GM23338 (cell line): ENCODE measurements around the gene NRCAM. TPM values are rescaled to one million over a fixed set of nuclear protein-coding genes. Genes with fewer than 3 reads are reported as not detected.

Source experiments
- ATAC-seq: fragments of 200-7000 bp; cut with Tn5 transposase; 3 replicates; pipeline ENCODE4 v1.9.1; 2020
- DNase-seq: peaks from one replicate; pipeline ENCODE4 v3.0.0-alpha.2; 2015; ENCODE audit warnings: low spot score
- H2AFZ ChIP-seq: fragments of 200-600 bp; sonication (generic); 2 replicates; pipeline ENCODE4 v1.8.0; 2016; ENCODE audit warnings: antibody characterized with exemption, mild to moderate bottlenecking, moderate library complexity
- H3F3A ChIP-seq: fragments of 200-600 bp; sonication (generic); replicated peaks from 2 replicates; pipeline ENCODE4 v1.8.0; 2017; ENCODE audit warnings: antibody characterized with exemption, mixed run types, low read depth
- H3K27ac ChIP-seq: fragments of 200-600 bp; sonication (generic); 2 replicates; pipeline ENCODE4 v1.6.1; 2016; ENCODE audit warnings: low read depth
- H3K27me3 ChIP-seq: fragments of 200-600 bp; sonication (generic); 2 replicates; pipeline ENCODE4 v1.8.0; 2016; ENCODE audit warnings: mild to moderate bottlenecking, mixed run types, moderate library complexity; ENCODE audit not compliant: insufficient read depth
- H3K36me3 ChIP-seq: fragments of 200-600 bp; sonication (generic); 2 replicates; pipeline ENCODE4 v1.8.0; 2016; ENCODE audit warnings: mild to moderate bottlenecking; ENCODE audit not compliant: insufficient read depth
- H3K4me1 ChIP-seq: fragments of 200-600 bp; sonication (generic); 2 replicates; pipeline ENCODE4 v1.8.0; 2016; ENCODE audit warnings: mild to moderate bottlenecking, moderate library complexity; ENCODE audit not compliant: insufficient read depth
- H3K4me2 ChIP-seq: fragments of 200-600 bp; sonication (generic); 2 replicates; pipeline ENCODE4 v1.7.1; 2017; ENCODE audit warnings: mixed run types
- H3K4me3 ChIP-seq: fragments of 200-600 bp; sonication (generic); 2 replicates; pipeline ENCODE4 v1.6.1; 2016; ENCODE audit warnings: mixed run types
- H3K79me2 ChIP-seq: fragments of 200-600 bp; sonication (generic); replicated peaks from 2 replicates; pipeline ENCODE4 v1.8.0; 2017; ENCODE audit warnings: mild to moderate bottlenecking; ENCODE audit not compliant: insufficient read depth
- H3K9me2 ChIP-seq: fragments of 200-600 bp; sonication (generic); 2 replicates; pipeline ENCODE4 v1.8.0; 2017; ENCODE audit not compliant: insufficient read depth
- H4K20me1 ChIP-seq: fragments of 200-600 bp; sonication (generic); replicated peaks from 2 replicates; pipeline ENCODE4 v1.8.0; 2017; ENCODE audit warnings: mild to moderate bottlenecking; ENCODE audit not compliant: insufficient read depth
- H3K27ac Mint-ChIP-seq: 2 replicates; pipeline ENCODE4 v1.8.0; 2020; ENCODE audit warnings: inconsistent platforms, mild to moderate bottlenecking, moderate library complexity, mixed read lengths
- H3K27me3 Mint-ChIP-seq: 3 replicates; pipeline ENCODE4 v1.8.0; 2022; ENCODE audit warnings: low read depth, mild to moderate bottlenecking, moderate library complexity, mixed read lengths, inconsistent platforms; ENCODE audit not compliant: insufficient read depth, poor library complexity
- H3K36me3 Mint-ChIP-seq: 3 replicates; pipeline ENCODE4 v1.8.0; 2021; ENCODE audit warnings: low read depth, mild to moderate bottlenecking, inconsistent platforms, moderate library complexity, mixed read lengths
- H3K4me1 Mint-ChIP-seq: 3 replicates; pipeline ENCODE4 v1.8.0; 2020; ENCODE audit warnings: mild to moderate bottlenecking, inconsistent platforms, mixed read lengths
- H3K4me3 Mint-ChIP-seq: 3 replicates; pipeline ENCODE4 v1.8.0; 2021; ENCODE audit warnings: moderate library complexity, mild to moderate bottlenecking, inconsistent platforms, mixed read lengths
- H3K9me3 Mint-ChIP-seq: 3 replicates; pipeline ENCODE4 v1.8.0; 2020; ENCODE audit warnings: moderate library complexity, mild to moderate bottlenecking, inconsistent platforms, mixed read lengths
- CREB1 ChIP-seq: fragments of 250-450 bp; sonication (Bioruptor Pico); IDR thresholded peaks from 2 replicates; pipeline ENCODE4 v1.5.0; 2020; ENCODE audit warnings: low read depth, mild to moderate bottlenecking, moderate library complexity
- EZH2 ChIP-seq: fragments of 200-600 bp; sonication (generic); IDR thresholded peaks from one replicate; pipeline ENCODE4 v1.8.0; 2017; ENCODE audit warnings: antibody characterized with exemption, mild to moderate bottlenecking, low read depth; ENCODE audit not compliant: unreplicated experiment
- EZH2phosphoT487 ChIP-seq: fragments of 200-600 bp; sonication (generic); IDR thresholded peaks from one replicate; pipeline ENCODE4 v1.8.1; 2018; ENCODE audit warnings: antibody characterized with exemption; ENCODE audit not compliant: unreplicated experiment
- JUNB ChIP-seq: IDR thresholded peaks from one replicate; pipeline ENCODE4 v1.6.1; 2016; ENCODE audit warnings: antibody characterized with exemption; ENCODE audit not compliant: unreplicated experiment
- NANOG ChIP-seq: IDR thresholded peaks from 2 replicates; pipeline ENCODE4 v1.6.1; 2016; ENCODE audit warnings: antibody characterized with exemption, borderline replicate concordance
- POLR2AphosphoS5 ChIP-seq: IDR thresholded peaks from 2 replicates; pipeline ENCODE4 v1.6.1; 2016; ENCODE audit warnings: antibody characterized with exemption, low read depth
- STAT1 ChIP-seq: IDR thresholded peaks from one replicate; pipeline ENCODE4 v1.6.1; 2016; ENCODE audit warnings: antibody characterized with exemption; ENCODE audit not compliant: unreplicated experiment
- ZNF114 ChIP-seq: fragments of 250-450 bp; sonication (Bioruptor Pico); IDR thresholded peaks from 2 replicates; pipeline ENCODE4 v1.5.0; 2020; ENCODE audit warnings: mild to moderate bottlenecking, moderate library complexity
- ZNF331 ChIP-seq: fragments of 250-450 bp; sonication (Bioruptor Pico); IDR thresholded peaks from 2 replicates; pipeline ENCODE4 v1.5.0; 2020; ENCODE audit warnings: low read depth, mild to moderate bottlenecking, moderate library complexity
- polyA plus RNA-seq: library from polyadenylated mRNA; unstranded; fragments of >200 nt; fragmentation: Nextera tagmentation; extraction: Ambion mirVana; gene quantifications from 2 replicates; pipeline ENCODE4 v1.2.1, GENCODE V29; 2016
- total RNA-seq: library from RNA; depleted of rRNA; stranded (reverse); fragments of >200 nt; shearing (Covaris generic); gene quantifications from 2 replicates; pipeline ENCODE4 v1.2.3, GENCODE V29; 2014
- TF ChIP-seq, protein P1 (sequence below): IDR thresholded peaks from one replicate; pipeline ENCODE4 v1.6.1; 2018; ENCODE audit warnings: antibody characterized with exemption; ENCODE audit not compliant: unreplicated experiment
- TF ChIP-seq, protein P2 (sequence below): IDR thresholded peaks from 2 replicates; pipeline ENCODE4 v1.6.1; 2016; ENCODE audit warnings: antibody characterized with exemption
- TF ChIP-seq, protein P3 (sequence below), 2 experiments: fragments of 200-600 bp in 1 of 2; sonication (generic) in 1 of 2; conservative IDR thresholded peaks; 2 replicates each; pipeline versions ENCODE4 v1.5.1 to v1.6.1; 2016 to 2017; ENCODE audit warnings: antibody characterized with exemption in 2 of 2, low read depth in 2 of 2, mild to moderate bottlenecking in 2 of 2, moderate library complexity in 1 of 2
- TF ChIP-seq, protein P4 (sequence below): fragments of 250-450 bp; sonication (Bioruptor Pico); IDR thresholded peaks from 2 replicates; pipeline ENCODE4 v1.5.0; 2020; ENCODE audit warnings: mild to moderate bottlenecking, moderate library complexity

The NRCAM gene
- total and polyA plus RNA-seq, 2 experiments from 2014 or later: 2.5 to 6.8 TPM

DNA sequence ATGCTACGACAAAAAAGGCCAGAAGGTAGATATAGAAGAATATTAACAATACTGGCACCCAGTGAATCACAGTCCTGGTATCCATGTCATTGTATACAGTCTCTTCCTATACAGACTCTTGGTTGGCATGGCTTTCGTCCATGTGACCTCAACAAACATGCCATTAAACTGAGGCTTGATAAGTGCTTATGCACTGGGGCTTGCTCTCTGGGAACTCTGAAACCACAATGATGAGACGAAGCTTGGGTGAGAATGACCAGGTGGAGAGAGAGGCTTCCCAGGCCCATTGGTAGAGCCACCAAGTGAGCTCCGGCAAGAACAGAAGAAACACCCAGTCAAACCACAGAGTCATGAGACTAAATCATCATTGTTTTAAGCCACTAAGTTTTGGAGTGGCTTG, 36.5 kb upstream of the NRCAM start:
- ATAC-seq: no peak
- Histone ChIP-seq H3K27ac (no peak overlapping the region), H3K36me3 (no peaks in the 10 kb centered on the region), H3K4me2 (no peak overlapping the region), H3K79me2 (no peaks in the 10 kb centered on the region), H3K27me3 (no peaks in the 10 kb centered on the region), H4K20me1 (no peaks in the 10 kb centered on the region), H2AFZ (no peak overlapping the region), H3K4me3 (no peak overlapping the region), H3K9me2 (no peaks in the 10 kb centered on the region), H3K4me1 (no peaks in the 10 kb centered on the region), H3F3A (no peaks in the 10 kb centered on the region)
- Mint-ChIP-seq H3K36me3 (no peaks in the 10 kb centered on the region), H3K4me1 (no peaks in the 10 kb centered on the region), H3K9me3 (no peaks in the 10 kb centered on the region), H3K27ac (no peak overlapping the region), H3K27me3 (no peaks in the 10 kb centered on the region), H3K4me3 (no peak overlapping the region)
- TF ChIP-seq POLR2AphosphoS5 (no peak), NANOG (no peak), CREB1 (CRISPR knock-in tag) (no peak), ZNF114 (CRISPR knock-in tag) (no peak), EZH2 (no peak), EZH2phosphoT487 (no peak), JUNB (no peak), STAT1 (no peak), ZNF331 (CRISPR knock-in tag) (no peak)
- TF ChIP-seq, protein P1, sequence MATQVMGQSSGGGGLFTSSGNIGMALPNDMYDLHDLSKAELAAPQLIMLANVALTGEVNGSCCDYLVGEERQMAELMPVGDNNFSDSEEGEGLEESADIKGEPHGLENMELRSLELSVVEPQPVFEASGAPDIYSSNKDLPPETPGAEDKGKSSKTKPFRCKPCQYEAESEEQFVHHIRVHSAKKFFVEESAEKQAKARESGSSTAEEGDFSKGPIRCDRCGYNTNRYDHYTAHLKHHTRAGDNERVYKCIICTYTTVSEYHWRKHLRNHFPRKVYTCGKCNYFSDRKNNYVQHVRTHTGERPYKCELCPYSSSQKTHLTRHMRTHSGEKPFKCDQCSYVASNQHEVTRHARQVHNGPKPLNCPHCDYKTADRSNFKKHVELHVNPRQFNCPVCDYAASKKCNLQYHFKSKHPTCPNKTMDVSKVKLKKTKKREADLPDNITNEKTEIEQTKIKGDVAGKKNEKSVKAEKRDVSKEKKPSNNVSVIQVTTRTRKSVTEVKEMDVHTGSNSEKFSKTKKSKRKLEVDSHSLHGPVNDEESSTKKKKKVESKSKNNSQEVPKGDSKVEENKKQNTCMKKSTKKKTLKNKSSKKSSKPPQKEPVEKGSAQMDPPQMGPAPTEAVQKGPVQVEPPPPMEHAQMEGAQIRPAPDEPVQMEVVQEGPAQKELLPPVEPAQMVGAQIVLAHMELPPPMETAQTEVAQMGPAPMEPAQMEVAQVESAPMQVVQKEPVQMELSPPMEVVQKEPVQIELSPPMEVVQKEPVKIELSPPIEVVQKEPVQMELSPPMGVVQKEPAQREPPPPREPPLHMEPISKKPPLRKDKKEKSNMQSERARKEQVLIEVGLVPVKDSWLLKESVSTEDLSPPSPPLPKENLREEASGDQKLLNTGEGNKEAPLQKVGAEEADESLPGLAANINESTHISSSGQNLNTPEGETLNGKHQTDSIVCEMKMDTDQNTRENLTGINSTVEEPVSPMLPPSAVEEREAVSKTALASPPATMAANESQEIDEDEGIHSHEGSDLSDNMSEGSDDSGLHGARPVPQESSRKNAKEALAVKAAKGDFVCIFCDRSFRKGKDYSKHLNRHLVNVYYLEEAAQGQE: no peak
- TF ChIP-seq, protein P2, sequence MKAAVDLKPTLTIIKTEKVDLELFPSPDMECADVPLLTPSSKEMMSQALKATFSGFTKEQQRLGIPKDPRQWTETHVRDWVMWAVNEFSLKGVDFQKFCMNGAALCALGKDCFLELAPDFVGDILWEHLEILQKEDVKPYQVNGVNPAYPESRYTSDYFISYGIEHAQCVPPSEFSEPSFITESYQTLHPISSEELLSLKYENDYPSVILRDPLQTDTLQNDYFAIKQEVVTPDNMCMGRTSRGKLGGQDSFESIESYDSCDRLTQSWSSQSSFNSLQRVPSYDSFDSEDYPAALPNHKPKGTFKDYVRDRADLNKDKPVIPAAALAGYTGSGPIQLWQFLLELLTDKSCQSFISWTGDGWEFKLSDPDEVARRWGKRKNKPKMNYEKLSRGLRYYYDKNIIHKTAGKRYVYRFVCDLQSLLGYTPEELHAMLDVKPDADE: no peak
- TF ChIP-seq, protein P3, sequence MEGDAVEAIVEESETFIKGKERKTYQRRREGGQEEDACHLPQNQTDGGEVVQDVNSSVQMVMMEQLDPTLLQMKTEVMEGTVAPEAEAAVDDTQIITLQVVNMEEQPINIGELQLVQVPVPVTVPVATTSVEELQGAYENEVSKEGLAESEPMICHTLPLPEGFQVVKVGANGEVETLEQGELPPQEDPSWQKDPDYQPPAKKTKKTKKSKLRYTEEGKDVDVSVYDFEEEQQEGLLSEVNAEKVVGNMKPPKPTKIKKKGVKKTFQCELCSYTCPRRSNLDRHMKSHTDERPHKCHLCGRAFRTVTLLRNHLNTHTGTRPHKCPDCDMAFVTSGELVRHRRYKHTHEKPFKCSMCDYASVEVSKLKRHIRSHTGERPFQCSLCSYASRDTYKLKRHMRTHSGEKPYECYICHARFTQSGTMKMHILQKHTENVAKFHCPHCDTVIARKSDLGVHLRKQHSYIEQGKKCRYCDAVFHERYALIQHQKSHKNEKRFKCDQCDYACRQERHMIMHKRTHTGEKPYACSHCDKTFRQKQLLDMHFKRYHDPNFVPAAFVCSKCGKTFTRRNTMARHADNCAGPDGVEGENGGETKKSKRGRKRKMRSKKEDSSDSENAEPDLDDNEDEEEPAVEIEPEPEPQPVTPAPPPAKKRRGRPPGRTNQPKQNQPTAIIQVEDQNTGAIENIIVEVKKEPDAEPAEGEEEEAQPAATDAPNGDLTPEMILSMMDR (conservative IDR thresholded peaks at IDR 0.05; ENCODE audit: low read depth in 2 of 2): no peak
- TF ChIP-seq, protein P4, sequence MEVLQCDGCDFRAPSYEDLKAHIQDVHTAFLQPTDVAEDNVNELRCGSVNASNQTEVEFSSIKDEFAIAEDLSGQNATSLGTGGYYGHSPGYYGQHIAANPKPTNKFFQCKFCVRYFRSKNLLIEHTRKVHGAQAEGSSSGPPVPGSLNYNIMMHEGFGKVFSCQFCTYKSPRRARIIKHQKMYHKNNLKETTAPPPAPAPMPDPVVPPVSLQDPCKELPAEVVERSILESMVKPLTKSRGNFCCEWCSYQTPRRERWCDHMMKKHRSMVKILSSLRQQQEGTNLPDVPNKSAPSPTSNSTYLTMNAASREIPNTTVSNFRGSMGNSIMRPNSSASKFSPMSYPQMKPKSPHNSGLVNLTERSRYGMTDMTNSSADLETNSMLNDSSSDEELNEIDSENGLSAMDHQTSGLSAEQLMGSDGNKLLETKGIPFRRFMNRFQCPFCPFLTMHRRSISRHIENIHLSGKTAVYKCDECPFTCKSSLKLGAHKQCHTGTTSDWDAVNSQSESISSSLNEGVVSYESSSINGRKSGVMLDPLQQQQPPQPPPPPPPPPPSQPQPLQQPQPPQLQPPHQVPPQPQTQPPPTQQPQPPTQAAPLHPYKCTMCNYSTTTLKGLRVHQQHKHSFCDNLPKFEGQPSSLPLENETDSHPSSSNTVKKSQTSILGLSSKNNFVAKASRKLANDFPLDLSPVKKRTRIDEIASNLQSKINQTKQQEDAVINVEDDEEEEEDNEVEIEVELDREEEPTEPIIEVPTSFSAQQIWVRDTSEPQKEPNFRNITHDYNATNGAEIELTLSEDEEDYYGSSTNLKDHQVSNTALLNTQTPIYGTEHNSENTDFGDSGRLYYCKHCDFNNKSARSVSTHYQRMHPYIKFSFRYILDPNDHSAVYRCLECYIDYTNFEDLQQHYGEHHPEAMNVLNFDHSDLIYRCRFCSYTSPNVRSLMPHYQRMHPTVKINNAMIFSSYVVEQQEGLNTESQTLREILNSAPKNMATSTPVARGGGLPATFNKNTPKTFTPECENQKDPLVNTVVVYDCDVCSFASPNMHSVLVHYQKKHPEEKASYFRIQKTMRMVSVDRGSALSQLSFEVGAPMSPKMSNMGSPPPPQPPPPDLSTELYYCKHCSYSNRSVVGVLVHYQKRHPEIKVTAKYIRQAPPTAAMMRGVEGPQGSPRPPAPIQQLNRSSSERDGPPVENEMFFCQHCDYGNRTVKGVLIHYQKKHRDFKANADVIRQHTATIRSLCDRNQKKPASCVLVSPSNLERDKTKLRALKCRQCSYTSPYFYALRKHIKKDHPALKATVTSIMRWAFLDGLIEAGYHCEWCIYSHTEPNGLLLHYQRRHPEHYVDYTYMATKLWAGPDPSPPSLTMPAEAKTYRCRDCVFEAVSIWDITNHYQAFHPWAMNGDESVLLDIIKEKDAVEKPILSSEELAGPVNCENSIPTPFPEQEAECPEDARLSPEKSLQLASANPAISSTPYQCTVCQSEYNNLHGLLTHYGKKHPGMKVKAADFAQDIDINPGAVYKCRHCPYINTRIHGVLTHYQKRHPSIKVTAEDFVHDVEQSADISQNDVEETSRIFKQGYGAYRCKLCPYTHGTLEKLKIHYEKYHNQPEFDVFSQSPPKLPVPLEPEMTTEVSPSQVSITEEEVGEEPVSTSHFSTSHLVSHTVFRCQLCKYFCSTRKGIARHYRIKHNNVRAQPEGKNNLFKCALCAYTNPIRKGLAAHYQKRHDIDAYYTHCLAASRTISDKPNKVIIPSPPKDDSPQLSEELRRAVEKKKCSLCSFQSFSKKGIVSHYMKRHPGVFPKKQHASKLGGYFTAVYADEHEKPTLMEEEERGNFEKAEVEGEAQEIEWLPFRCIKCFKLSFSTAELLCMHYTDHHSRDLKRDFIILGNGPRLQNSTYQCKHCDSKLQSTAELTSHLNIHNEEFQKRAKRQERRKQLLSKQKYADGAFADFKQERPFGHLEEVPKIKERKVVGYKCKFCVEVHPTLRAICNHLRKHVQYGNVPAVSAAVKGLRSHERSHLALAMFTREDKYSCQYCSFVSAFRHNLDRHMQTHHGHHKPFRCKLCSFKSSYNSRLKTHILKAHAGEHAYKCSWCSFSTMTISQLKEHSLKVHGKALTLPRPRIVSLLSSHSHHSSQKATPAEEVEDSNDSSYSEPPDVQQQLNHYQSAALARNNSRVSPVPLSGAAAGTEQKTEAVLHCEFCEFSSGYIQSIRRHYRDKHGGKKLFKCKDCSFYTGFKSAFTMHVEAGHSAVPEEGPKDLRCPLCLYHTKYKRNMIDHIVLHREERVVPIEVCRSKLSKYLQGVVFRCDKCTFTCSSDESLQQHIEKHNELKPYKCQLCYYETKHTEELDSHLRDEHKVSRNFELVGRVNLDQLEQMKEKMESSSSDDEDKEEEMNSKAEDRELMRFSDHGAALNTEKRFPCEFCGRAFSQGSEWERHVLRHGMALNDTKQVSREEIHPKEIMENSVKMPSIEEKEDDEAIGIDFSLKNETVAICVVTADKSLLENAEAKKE (CRISPR knock-in tag): no peak
- no peak for DNase-seq
